ENCODE results near the gene LEF1. TPM values are rescaled to one million over a fixed set of nuclear protein-coding genes. Genes with fewer than 3 reads are reported as not detected.

LEF1 gene
- total RNA-seq, 1 experiment from 2014 or later, result 2.8 TPM

DNA sequence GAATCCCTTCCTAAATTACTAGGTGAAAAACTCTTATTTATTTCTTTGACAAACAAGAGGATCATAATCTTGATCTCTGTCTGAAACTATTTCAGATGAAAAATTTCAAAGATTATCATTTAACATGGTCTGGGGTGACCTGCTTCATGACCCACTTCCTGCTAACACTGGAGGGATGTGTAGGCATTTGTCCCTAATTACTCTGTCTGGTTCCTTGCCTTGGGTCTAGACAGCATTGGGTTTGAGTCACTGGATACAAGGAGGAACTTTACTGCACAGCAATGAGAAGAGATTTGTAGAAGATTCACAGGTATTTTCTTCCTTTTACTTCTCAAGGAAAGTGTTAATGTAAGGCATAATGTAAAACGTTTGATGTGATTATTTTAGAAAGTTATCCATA, 67.9 kb downstream of the LEF1 start:
- Histone ChIP-seq H3K36me3 (ENCODE audit: low read depth) (no peaks in the 10 kb centered on the region), H3K9me3 (ENCODE audit: insufficient read depth, low read depth) (no peaks in the 10 kb centered on the region), H4K20me1 (ENCODE audit: insufficient read depth) (no peaks in the 10 kb centered on the region), H3K79me2 (ENCODE audit: low read depth) (no peaks in the 10 kb centered on the region), H3K27ac (no peak overlapping the region), H3K9me2 (ENCODE audit: insufficient read depth) (no peaks in the 10 kb centered on the region), H3K4me2 (no peak overlapping the region), H3F3A (ENCODE audit: insufficient read depth, low read depth) (no peaks in the 10 kb centered on the region), H2AFZ (no peak overlapping the region), H3K4me3 (no peak overlapping the region), H3K27me3 (ENCODE audit: insufficient read depth, low read depth) (no peaks in the 10 kb centered on the region), H3K4me1 (replicated peaks; ENCODE audit: insufficient read depth) (no peaks in the 10 kb centered on the region)
- DNase-seq, result no peak
- ChIA-PET POLR2A (ENCODE audit: unreplicated experiment) (no interaction called here), CTCF (no interaction called here)
- no TSS peak for BruUV-seq (replicated peaks)
- intact Hi-C loops (cut with micrococcal nuclease; ENCODE audit: unreplicated experiment), result no loop called here
- TF ChIP-seq CTCF (conservative IDR thresholded peaks at IDR 0.05), result no peak
- TF ChIP-seq EZH2 (IDR thresholded peaks at IDR 0.05; ENCODE audit: low read depth), result no peak

DNA sequence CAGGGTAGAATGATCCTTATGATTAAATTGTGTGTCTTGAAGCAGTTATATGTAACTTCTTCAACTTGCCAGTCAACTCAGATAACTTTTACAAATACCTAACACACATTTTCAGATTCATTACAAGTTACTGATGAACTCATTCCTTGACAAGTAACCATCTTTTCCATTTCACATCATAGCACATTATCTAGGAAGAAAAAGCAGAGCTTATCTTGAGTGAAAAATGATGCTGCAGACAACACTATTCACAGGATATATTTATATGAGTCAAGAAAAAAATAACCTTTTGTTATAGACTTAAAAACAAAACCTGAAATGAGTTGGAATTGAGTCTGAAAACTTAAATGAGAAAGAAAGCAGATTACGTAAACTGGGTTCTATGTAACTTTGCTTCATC, 68.9 kb downstream of the LEF1 start:
- TF ChIP-seq CTCF (conservative IDR thresholded peaks at IDR 0.05), result no peak
- no peak for TF ChIP-seq EZH2 (IDR thresholded peaks at IDR 0.05; ENCODE audit: low read depth)
- H3K9me2 ChIP-seq (ENCODE audit: insufficient read depth), result no peaks in the 10 kb centered on the region
- no peaks in the 10 kb centered on the region for H3K27me3 ChIP-seq (ENCODE audit: insufficient read depth, low read depth)
- no peaks in the 10 kb centered on the region for H3K4me1 ChIP-seq (replicated peaks; ENCODE audit: insufficient read depth)
- H3K4me3 ChIP-seq, result no peak overlapping the region
- intact Hi-C loops (cut with micrococcal nuclease; ENCODE audit: unreplicated experiment), result no loop called here
- no peaks in the 10 kb centered on the region for H3K36me3 ChIP-seq (ENCODE audit: low read depth)
- no peaks in the 10 kb centered on the region for H4K20me1 ChIP-seq (ENCODE audit: insufficient read depth)
- ChIA-PET POLR2A (ENCODE audit: unreplicated experiment) (no interaction called here), CTCF (no interaction called here)
- DNase-seq, result no peak
- H3K9me3 ChIP-seq (ENCODE audit: insufficient read depth, low read depth), result no peaks in the 10 kb centered on the region
- no peaks in the 10 kb centered on the region for H3K79me2 ChIP-seq (ENCODE audit: low read depth)
- BruUV-seq (replicated peaks), result no TSS peak
- H3F3A ChIP-seq (ENCODE audit: insufficient read depth, low read depth), result no peaks in the 10 kb centered on the region
- H3K4me2 ChIP-seq, result no peak overlapping the region
- H2AFZ ChIP-seq, result no peak overlapping the region
- no peak overlapping the region for H3K27ac ChIP-seq

GRCh38 chr4:108097990-108098553, 70.7 kb downstream of the LEF1 start:
- no peaks in the 10 kb centered on the region for H3K27me3 ChIP-seq (ENCODE audit: insufficient read depth, low read depth)
- H3K4me3 ChIP-seq, result no peak overlapping the region

More at GRCh38 chr4:108097990-108098553, 70.7 kb downstream of the LEF1 start:
- Histone ChIP-seq H4K20me1 (ENCODE audit: insufficient read depth) (no peaks in the 10 kb centered on the region), H3K27ac (no peak overlapping the region), H3K9me2 (ENCODE audit: insufficient read depth) (no peaks in the 10 kb centered on the region), H3K36me3 (ENCODE audit: low read depth) (no peaks in the 10 kb centered on the region), H3K9me3 (ENCODE audit: insufficient read depth, low read depth) (no peaks in the 10 kb centered on the region), H2AFZ (no peak overlapping the region), H3K4me2 (no peak overlapping the region), H3K4me1 (replicated peaks; ENCODE audit: insufficient read depth) (no peaks in the 10 kb centered on the region), H3F3A (ENCODE audit: insufficient read depth, low read depth) (no peaks in the 10 kb centered on the region), H3K79me2 (ENCODE audit: low read depth) (no peaks in the 10 kb centered on the region)
- CTCF ChIA-PET, result no interaction called here
- intact Hi-C loops (cut with micrococcal nuclease; ENCODE audit: unreplicated experiment), result no loop called here
- TF ChIP-seq CTCF (conservative IDR thresholded peaks at IDR 0.05) (no peak), EZH2 (IDR thresholded peaks at IDR 0.05; ENCODE audit: low read depth) (no peak)
- BruUV-seq (replicated peaks), result no TSS peak
- no peak for DNase-seq
- POLR2A ChIA-PET (ENCODE audit: unreplicated experiment), result no interaction called here
